ENCODE results near the gene MEF2C. TPM values are rescaled to one million over a fixed set of nuclear protein-coding genes. Genes with fewer than 3 reads are reported as not detected.

The MEF2C gene
- total RNA-seq, 5 donors from 2014 or later (not counting 1 experiment from before 2014, with no cell fraction given) = 2.5 to 9.4 (median 4.4) TPM

- Histone ChIP-seq H3K27me3 (replicated peaks in 1 of 2; ENCODE audit: control insufficient read depth in 2 of 2, extremely low read depth in 1 of 2, insufficient read depth in 2 of 2, low read length in 1 of 2) (peaks cover 38 to 78% of the 10 kb centered on the region in 2 experiments), H3K36me3 (ENCODE audit: control insufficient read depth in 2 of 2, extremely low read depth in 1 of 2, insufficient read depth in 1 of 2, low read length in 1 of 2) (no peaks in the 10 kb centered on the region), H3K27ac (ENCODE audit: low read length) (no peak overlapping the region), H3K9me3 (no peaks in the 10 kb centered on the region), H3K4me3 (ENCODE audit: control insufficient read depth in 1 of 2, extremely low read depth in 1 of 2, low read length in 1 of 2) (no peak overlapping the region), H3K4me1 (ENCODE audit: control insufficient read depth in 1 of 2, extremely low read depth in 1 of 2, insufficient read depth in 2 of 2, low read length in 2 of 2) (peaks cover 0 to 27% of the 10 kb centered on the region in 2 experiments)
- Mint-ChIP-seq H3K27ac (no peak overlapping the region), H3K4me3 (peak overlapping the region in 1 of 3 donors; percentile 54), H3K27me3 (peaks cover 75 to 95% of the 10 kb centered on the region in 2 donors), H3K9me3 (peaks cover 0 to 5% (median 4%) of the 10 kb centered on the region in 3 donors), H3K36me3 (no peaks in the 10 kb centered on the region), H3K4me1 (peaks cover 13 to 22% (median 16%) of the 10 kb centered on the region in 3 donors)
- POLR2A ChIA-PET = no interaction called here
- DNase-seq = no peak
- ATAC-seq (replicated peaks in 1 of 4) = no peak
- 17% methylated on average over 31 of the region's 38 CpGs for WGBS (ENCODE audit: insufficient coverage)
- CTCF ChIA-PET = interaction anchor here (0.6 to 3.6 kb wide), 16 partner anchors 8 to 910 kb away, joined by 3 to 74 read pairs (median 6); no protein-coding TSS in a partner anchor
Measured at GRCh38 chr5:88689668-88690408, 193.1 kb downstream of the MEF2C start.

GRCh38 chr5:88688984-88689667 is 193.9 kb downstream of the MEF2C start:
- Histone ChIP-seq H3K9me3 (no peaks in the 10 kb centered on the region), H3K4me1 (ENCODE audit: control insufficient read depth in 1 of 2, extremely low read depth in 1 of 2, insufficient read depth in 2 of 2, low read length in 2 of 2) (peaks cover 0 to 32% of the 10 kb centered on the region in 2 experiments), H3K27ac (ENCODE audit: low read length) (no peak overlapping the region), H3K27me3 (replicated peaks in 1 of 2; ENCODE audit: control insufficient read depth in 2 of 2, extremely low read depth in 1 of 2, insufficient read depth in 2 of 2, low read length in 1 of 2) (peaks cover 35 to 78% of the 10 kb centered on the region in 2 experiments), H3K36me3 (ENCODE audit: control insufficient read depth in 2 of 2, extremely low read depth in 1 of 2, insufficient read depth in 1 of 2, low read length in 1 of 2) (no peaks in the 10 kb centered on the region), H3K4me3 (ENCODE audit: control insufficient read depth in 1 of 2, extremely low read depth in 1 of 2, low read length in 1 of 2) (no peak overlapping the region)
- H3K4me3 Mint-ChIP-seq = no peak overlapping the region
- no peak overlapping the region for H3K27ac Mint-ChIP-seq
- WGBS (ENCODE audit: insufficient coverage) = 9% methylated on average over 19 of the region's 27 CpGs
- ChIA-PET CTCF (interaction anchor here (0.8 to 3.6 kb wide), 8 partner anchors 9 to 910 kb away, joined by 3 to 74 read pairs (median 5); no protein-coding TSS in a partner anchor), POLR2A (no interaction called here)
- peaks cover 13 to 22% (median 16%) of the 10 kb centered on the region in 3 donors for H3K4me1 Mint-ChIP-seq
- H3K27me3 Mint-ChIP-seq = peaks cover 69 to 94% of the 10 kb centered on the region in 2 donors
- H3K36me3 Mint-ChIP-seq = no peaks in the 10 kb centered on the region
- no peak for ATAC-seq (replicated peaks in 1 of 4)
- peaks cover 0 to 5% (median 4%) of the 10 kb centered on the region in 3 donors for H3K9me3 Mint-ChIP-seq
- DNase-seq = no peak

- Histone ChIP-seq H3K4me3 (ENCODE audit: control insufficient read depth in 1 of 2, extremely low read depth in 1 of 2, low read length in 1 of 2) (no peak overlapping the region), H3K9me3 (no peaks in the 10 kb centered on the region), H3K4me1 (ENCODE audit: control insufficient read depth in 1 of 2, extremely low read depth in 1 of 2, insufficient read depth in 2 of 2, low read length in 2 of 2) (peaks cover 0 to 38% of the 10 kb centered on the region in 2 experiments), H3K27me3 (replicated peaks in 1 of 2; ENCODE audit: control insufficient read depth in 2 of 2, extremely low read depth in 1 of 2, insufficient read depth in 2 of 2, low read length in 1 of 2) (peaks cover 34 to 78% of the 10 kb centered on the region in 2 experiments), H3K36me3 (ENCODE audit: control insufficient read depth in 2 of 2, extremely low read depth in 1 of 2, insufficient read depth in 1 of 2, low read length in 1 of 2) (no peaks in the 10 kb centered on the region), H3K27ac (ENCODE audit: low read length) (no peak overlapping the region)
- no peak overlapping the region for H3K4me3 Mint-ChIP-seq
- ChIA-PET POLR2A (interaction anchor here in 1 of 2 donors (0.5 kb wide), 1 partner anchor 547 kb away, joined by 12 read pairs; no protein-coding TSS in a partner anchor), CTCF (interaction anchor here in 1 of 2 donors (1.7 to 3.6 kb wide), 2 partner anchors 10 to 906 kb away, joined by 4 to 74 read pairs; no protein-coding TSS in a partner anchor)
- H3K36me3 Mint-ChIP-seq = no peaks in the 10 kb centered on the region
- peaks cover 67 to 94% of the 10 kb centered on the region in 2 donors for H3K27me3 Mint-ChIP-seq
- peaks cover 20 to 26% (median 22%) of the 10 kb centered on the region in 3 donors for H3K4me1 Mint-ChIP-seq
- no peak for ATAC-seq (replicated peaks in 1 of 4)
- 10% methylated on average over 4 of the region's 13 CpGs for WGBS (ENCODE audit: insufficient coverage)
- no peak overlapping the region for H3K27ac Mint-ChIP-seq
- DNase-seq = no peak
- peaks cover 0 to 5% (median 4%) of the 10 kb centered on the region in 3 donors for H3K9me3 Mint-ChIP-seq
Measured at GRCh38 chr5:88688156-88688983, 194.6 kb downstream of the MEF2C start.

- H3K9me3 Mint-ChIP-seq = peaks cover 0 to 5% (median 4%) of the 10 kb centered on the region in 3 donors
- no peak overlapping the region for H3K27ac ChIP-seq (ENCODE audit: low read length)
- H3K27me3 ChIP-seq (replicated peaks in 1 of 2; ENCODE audit: control insufficient read depth in 2 of 2, extremely low read depth in 1 of 2, insufficient read depth in 2 of 2, low read length in 1 of 2) = peaks cover 38 to 76% of the 10 kb centered on the region in 2 experiments
- H3K4me1 Mint-ChIP-seq = peaks cover 24 to 26% (median 24%) of the 10 kb centered on the region in 3 donors
- H3K27ac Mint-ChIP-seq = peak overlapping the region in 1 of 2 donors; percentile 19
- H3K36me3 ChIP-seq (ENCODE audit: control insufficient read depth in 2 of 2, extremely low read depth in 1 of 2, insufficient read depth in 1 of 2, low read length in 1 of 2) = no peaks in the 10 kb centered on the region
- peaks cover 0 to 38% of the 10 kb centered on the region in 2 experiments for H3K4me1 ChIP-seq (ENCODE audit: control insufficient read depth in 1 of 2, extremely low read depth in 1 of 2, insufficient read depth in 2 of 2, low read length in 2 of 2)
- ATAC-seq (replicated peaks in 1 of 4) (no peak), DNase-seq (no peak)
- CTCF ChIA-PET = interaction anchor here in 1 of 2 donors (1.7 kb wide), 1 partner anchor 11 kb away, joined by 4 read pairs; no protein-coding TSS in a partner anchor
- no peaks in the 10 kb centered on the region for H3K9me3 ChIP-seq
- H3K27me3 Mint-ChIP-seq = peaks cover 68 to 94% of the 10 kb centered on the region in 2 donors
- H3K4me3 Mint-ChIP-seq = no peak overlapping the region
- WGBS (ENCODE audit: insufficient coverage) = 3% methylated on average over 5 of the region's 11 CpGs
- POLR2A ChIA-PET = interaction anchor here in 1 of 2 donors (0.5 kb wide), 1 partner anchor 304 kb away, joined by 3 read pairs; no protein-coding TSS in a partner anchor
- no peak overlapping the region for H3K4me3 ChIP-seq (ENCODE audit: control insufficient read depth in 1 of 2, extremely low read depth in 1 of 2, low read length in 1 of 2)
- H3K36me3 Mint-ChIP-seq = no peaks in the 10 kb centered on the region
Measured at GRCh38 chr5:88687373-88687911, 195.5 kb downstream of the MEF2C start.

- no peak for ATAC-seq (replicated peaks in 1 of 4)
- H3K27ac Mint-ChIP-seq = no peak overlapping the region
- no peaks in the 10 kb centered on the region for H3K9me3 ChIP-seq
Measured at GRCh38 chr5:88686726-88687125, 196.3 kb downstream of the MEF2C start.

More at GRCh38 chr5:88686726-88687125, 196.3 kb downstream of the MEF2C start:
- H3K4me3 ChIP-seq (ENCODE audit: control insufficient read depth in 1 of 2, extremely low read depth in 1 of 2, low read length in 1 of 2) = no peak overlapping the region
- H3K4me3 Mint-ChIP-seq = no peak overlapping the region
- peaks cover 36 to 69% of the 10 kb centered on the region in 2 experiments for H3K27me3 ChIP-seq (replicated peaks in 1 of 2; ENCODE audit: control insufficient read depth in 2 of 2, extremely low read depth in 1 of 2, insufficient read depth in 2 of 2, low read length in 1 of 2)
- no peaks in the 10 kb centered on the region for H3K36me3 Mint-ChIP-seq
- no peaks in the 10 kb centered on the region for H3K36me3 ChIP-seq (ENCODE audit: control insufficient read depth in 2 of 2, extremely low read depth in 1 of 2, insufficient read depth in 1 of 2, low read length in 1 of 2)
- peaks cover 0 to 36% of the 10 kb centered on the region in 2 experiments for H3K4me1 ChIP-seq (ENCODE audit: control insufficient read depth in 1 of 2, extremely low read depth in 1 of 2, insufficient read depth in 2 of 2, low read length in 2 of 2)
- H3K9me3 Mint-ChIP-seq = peaks cover 0 to 5% (median 4%) of the 10 kb centered on the region in 3 donors
- no peak overlapping the region for H3K27ac ChIP-seq (ENCODE audit: low read length)
- 10% methylated on average over 2 of the region's 15 CpGs for WGBS (ENCODE audit: insufficient coverage)
- ChIA-PET POLR2A (no interaction called here), CTCF (no interaction called here)
- DNase-seq = no peak
- H3K27me3 Mint-ChIP-seq = peaks cover 65 to 92% of the 10 kb centered on the region in 2 donors
- H3K4me1 Mint-ChIP-seq = peaks cover 18 to 26% (median 20%) of the 10 kb centered on the region in 3 donors

Data from T-cell (primary cell).